ENCODE data around the gene GRIP1.

Gene GRIP1

GRCh38 chr12:66683822-66684221 lies 4.9 kb upstream of the GRIP1 start:
- ChIA-PET POLR2A (ENCODE audit: low non-redundant PET) (no interaction called here), CTCF (interaction anchor here (1.2 to 1.3 kb wide), 2 partner anchors 25 to 178 kb away, joined by 3 to 4 read pairs; no protein-coding TSS in a partner anchor)
- DNase-seq (ENCODE audit: low spot score) = no peak
- no peak for TF ChIP-seq CTCF (conservative IDR thresholded peaks at IDR 0.05; ENCODE audit: low read depth)
- H3K27ac ChIP-seq = no peak overlapping the region

- CTCF ChIA-PET = interaction anchor here (1.2 kb wide), 1 partner anchor 26 kb away, joined by 3 read pairs; no protein-coding TSS in a partner anchor
- no peak for TF ChIP-seq CTCF (conservative IDR thresholded peaks at IDR 0.05; ENCODE audit: low read depth)
- POLR2A ChIA-PET (ENCODE audit: low non-redundant PET) = no interaction called here
- no peak overlapping the region for H3K27ac ChIP-seq
- no peak for DNase-seq (ENCODE audit: low spot score)
Observed at GRCh38 chr12:66683073-66683472, 4.2 kb upstream of the GRIP1 start.

- CTCF ChIA-PET = no interaction called here
- H3K27ac ChIP-seq = no peak overlapping the region
- DNase-seq (ENCODE audit: low spot score) = no peak
- POLR2A ChIA-PET (ENCODE audit: low non-redundant PET) = no interaction called here
- no peak for TF ChIP-seq CTCF (conservative IDR thresholded peaks at IDR 0.05; ENCODE audit: low read depth)
Observed at GRCh38 chr12:66679461-66680084, 697 bp upstream of the GRIP1 start.

GRCh38 chr12:66676241-66676640 lies 2.6 kb downstream of the GRIP1 start:
- no peak for DNase-seq (ENCODE audit: low spot score)
- H3K27ac ChIP-seq = no peak overlapping the region
- ChIA-PET CTCF (no interaction called here), POLR2A (ENCODE audit: low non-redundant PET) (no interaction called here)
- TF ChIP-seq CTCF (conservative IDR thresholded peaks at IDR 0.05; ENCODE audit: low read depth) = no peak

- DNase-seq (ENCODE audit: low spot score) = no peak
- TF ChIP-seq CTCF (conservative IDR thresholded peaks at IDR 0.05; ENCODE audit: low read depth) = no peak
- no peak overlapping the region for H3K27ac ChIP-seq
- CTCF ChIA-PET = interaction anchor here (0.5 kb wide), 1 partner anchor 135 kb away, joined by 4 read pairs; no protein-coding TSS in a partner anchor
- POLR2A ChIA-PET (ENCODE audit: low non-redundant PET) = no interaction called here
Observed at GRCh38 chr12:66674495-66675122, 4.3 kb downstream of the GRIP1 start.

- DNase-seq (ENCODE audit: low spot score) = no peak
- H3K27ac ChIP-seq = no peak overlapping the region
- CTCF ChIA-PET = no interaction called here
- TF ChIP-seq CTCF (conservative IDR thresholded peaks at IDR 0.05; ENCODE audit: low read depth) = no peak
- POLR2A ChIA-PET (ENCODE audit: low non-redundant PET) = no interaction called here
Observed at GRCh38 chr12:66669541-66669940, 9.3 kb downstream of the GRIP1 start.

Measured in RWPE1 (cell line).